Prostate gland (tissue), 2 donors: ENCODE data around the gene SCAANT1.

ENCODE experiments used
- CTCF ChIP-seq, 4 experiments: fragments of 200-600 bp in 2 of 4; fragments of 450-650 bp in 2 of 4; sonication (generic) in 2 of 4; IDR thresholded peaks; 1 replicate in 3 of 4; 2 replicates in 1 of 4; pipeline ENCODE4 v1.5.1; 2016 to 2019; ENCODE audit warnings: antibody characterized with exemption in 4 of 4, mild to moderate bottlenecking in 2 of 4, moderate library complexity in 2 of 4
- POLR2A ChIP-seq: fragments of 450-650 bp; IDR thresholded peaks from one replicate; pipeline ENCODE4 v1.6.1; 2016; ENCODE audit warnings: antibody characterized with exemption, mild to moderate bottlenecking

GRCh38 chr3:63918321-63918720 is 6.1 kb upstream of the SCAANT1 start:
- no peak for TF ChIP-seq POLR2A
- no peak for TF ChIP-seq CTCF (IDR thresholded peaks at IDR 0.05)
